HFF-Myc (cell line): ENCODE data around the gene ANKS1B.

Experiments used
- DNase-seq: peaks from one replicate; pipeline ENCODE4 v3.0.0-alpha.2; 2011; ENCODE audit warnings: low read depth; ENCODE audit errors: extremely low read depth
- H3K4me3 ChIP-seq: replicated peaks from 2 replicates; pipeline ENCODE4 v1.5.1; 2011; ENCODE audit warnings: low read depth, mild to moderate bottlenecking, control low read depth, low read length
- TF ChIP-seq, protein P1 (sequence below): IDR thresholded peaks from 2 replicates; pipeline ENCODE4 v1.5.1; 2012; ENCODE audit warnings: mild to moderate bottlenecking, low read depth, low read length, control low read depth; ENCODE audit errors: missing control alignments

Gene ANKS1B

DNA sequence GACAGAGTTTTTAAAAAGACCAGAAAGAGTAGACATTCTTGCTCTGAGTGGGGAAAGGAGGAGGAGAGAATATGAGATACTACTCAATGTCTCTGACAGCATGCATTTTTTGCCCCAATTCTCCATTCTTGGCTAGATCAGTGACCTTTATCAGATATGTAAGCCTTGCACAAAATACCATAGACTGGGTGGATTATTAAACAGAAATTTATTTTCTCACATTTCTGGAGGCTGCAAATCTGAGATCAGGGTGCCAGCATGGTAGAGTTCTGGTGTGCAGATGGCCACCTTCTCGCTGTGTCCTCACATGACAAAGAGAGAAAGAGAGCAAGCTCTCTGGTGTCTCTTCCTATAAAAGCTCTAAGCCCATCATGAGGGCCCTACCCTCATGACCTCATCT is 38.6 kb downstream of the ANKS1B start:
- TF ChIP-seq, protein P1, sequence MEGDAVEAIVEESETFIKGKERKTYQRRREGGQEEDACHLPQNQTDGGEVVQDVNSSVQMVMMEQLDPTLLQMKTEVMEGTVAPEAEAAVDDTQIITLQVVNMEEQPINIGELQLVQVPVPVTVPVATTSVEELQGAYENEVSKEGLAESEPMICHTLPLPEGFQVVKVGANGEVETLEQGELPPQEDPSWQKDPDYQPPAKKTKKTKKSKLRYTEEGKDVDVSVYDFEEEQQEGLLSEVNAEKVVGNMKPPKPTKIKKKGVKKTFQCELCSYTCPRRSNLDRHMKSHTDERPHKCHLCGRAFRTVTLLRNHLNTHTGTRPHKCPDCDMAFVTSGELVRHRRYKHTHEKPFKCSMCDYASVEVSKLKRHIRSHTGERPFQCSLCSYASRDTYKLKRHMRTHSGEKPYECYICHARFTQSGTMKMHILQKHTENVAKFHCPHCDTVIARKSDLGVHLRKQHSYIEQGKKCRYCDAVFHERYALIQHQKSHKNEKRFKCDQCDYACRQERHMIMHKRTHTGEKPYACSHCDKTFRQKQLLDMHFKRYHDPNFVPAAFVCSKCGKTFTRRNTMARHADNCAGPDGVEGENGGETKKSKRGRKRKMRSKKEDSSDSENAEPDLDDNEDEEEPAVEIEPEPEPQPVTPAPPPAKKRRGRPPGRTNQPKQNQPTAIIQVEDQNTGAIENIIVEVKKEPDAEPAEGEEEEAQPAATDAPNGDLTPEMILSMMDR = no peak
- no peak for DNase-seq

DNA sequence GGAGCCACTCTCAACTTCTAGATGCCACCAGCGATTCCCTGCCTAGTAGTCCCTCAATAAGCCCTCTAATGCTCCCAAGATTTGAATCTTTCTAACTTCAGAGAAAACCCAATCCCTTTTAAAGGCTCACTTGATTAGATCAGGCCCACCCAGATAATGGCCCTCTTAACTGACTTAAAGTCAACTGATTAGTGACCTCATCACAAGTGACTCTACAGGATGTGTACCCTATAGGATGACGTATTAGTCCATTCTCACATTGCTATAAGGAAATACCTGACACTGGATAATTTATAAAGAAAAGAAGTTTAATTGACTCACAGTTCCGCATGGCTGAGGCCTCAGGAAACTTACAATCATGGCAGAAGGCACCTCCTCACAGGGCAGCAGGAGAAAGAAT is 49.1 kb downstream of the ANKS1B start:
- no peak for DNase-seq
- H3K4me3 ChIP-seq = no peak overlapping the region
- TF ChIP-seq, protein P1 = no peak

More for the DNA sequence above, 38.6 kb downstream of the ANKS1B start:
- H3K4me3 ChIP-seq = no peak overlapping the region

DNA sequence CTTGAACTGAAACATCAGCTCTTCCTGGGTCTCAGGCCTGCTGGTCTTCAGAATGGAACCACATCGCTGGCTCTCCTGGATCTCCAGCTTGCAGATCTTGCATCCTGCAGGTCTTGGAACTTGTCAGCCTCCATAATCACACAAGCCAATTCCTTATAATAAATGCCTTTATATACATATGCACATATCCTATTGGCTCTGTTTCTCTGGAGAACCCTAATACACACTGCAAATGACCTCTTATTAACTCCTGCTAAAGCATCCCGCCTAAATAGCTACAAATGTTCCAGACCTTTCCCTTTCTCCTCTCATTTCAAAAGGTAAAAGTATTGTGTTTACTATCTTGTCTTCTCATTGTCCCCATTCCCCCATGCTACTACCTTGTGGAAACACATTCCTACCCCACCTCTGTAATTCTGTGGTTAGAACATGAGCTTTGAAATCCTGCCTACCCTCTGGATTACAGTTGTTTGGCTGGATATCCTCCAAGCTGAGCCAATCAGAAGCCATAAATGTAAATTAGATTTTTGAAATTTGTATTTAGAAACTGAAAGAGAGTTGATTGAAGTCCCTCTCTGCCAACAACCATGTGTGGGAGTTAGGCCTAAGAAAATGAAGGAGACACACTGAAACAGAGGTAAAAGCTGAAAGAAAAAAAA is 58.1 kb downstream of the ANKS1B start:
- no peak overlapping the region for H3K4me3 ChIP-seq
- TF ChIP-seq, protein P1 = no peak
- DNase-seq = no peak

DNA sequence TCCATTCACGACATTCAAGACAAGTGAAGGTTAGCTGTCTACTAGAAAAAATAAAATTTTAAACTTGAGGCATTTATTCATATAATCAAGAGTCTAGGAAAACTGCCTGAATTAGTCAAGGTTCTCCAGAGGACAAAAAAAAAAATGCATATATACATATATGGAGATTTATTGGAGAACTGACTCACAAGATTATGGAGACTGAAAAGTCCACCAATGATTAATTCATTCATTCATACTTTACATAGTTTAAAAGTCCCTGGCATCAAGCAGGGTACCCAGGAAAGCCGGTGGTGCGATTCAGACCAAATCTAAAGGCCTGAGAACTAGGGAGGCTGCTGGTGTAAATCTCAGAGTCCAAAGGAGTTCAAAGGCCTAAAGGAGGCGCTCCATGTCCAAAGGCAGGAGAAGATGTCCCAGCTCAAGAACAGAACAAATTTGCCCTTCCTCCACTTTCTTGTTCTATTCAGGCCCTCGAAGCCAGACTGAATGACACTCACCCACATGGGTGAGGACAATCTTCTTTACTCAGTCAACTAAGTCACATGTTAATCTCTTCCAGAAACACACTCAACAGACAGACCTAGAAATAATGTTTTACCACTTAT is 64.3 kb downstream of the ANKS1B start:
- no peak for DNase-seq
- TF ChIP-seq, protein P1 = no peak
- no peak overlapping the region for H3K4me3 ChIP-seq

DNA sequence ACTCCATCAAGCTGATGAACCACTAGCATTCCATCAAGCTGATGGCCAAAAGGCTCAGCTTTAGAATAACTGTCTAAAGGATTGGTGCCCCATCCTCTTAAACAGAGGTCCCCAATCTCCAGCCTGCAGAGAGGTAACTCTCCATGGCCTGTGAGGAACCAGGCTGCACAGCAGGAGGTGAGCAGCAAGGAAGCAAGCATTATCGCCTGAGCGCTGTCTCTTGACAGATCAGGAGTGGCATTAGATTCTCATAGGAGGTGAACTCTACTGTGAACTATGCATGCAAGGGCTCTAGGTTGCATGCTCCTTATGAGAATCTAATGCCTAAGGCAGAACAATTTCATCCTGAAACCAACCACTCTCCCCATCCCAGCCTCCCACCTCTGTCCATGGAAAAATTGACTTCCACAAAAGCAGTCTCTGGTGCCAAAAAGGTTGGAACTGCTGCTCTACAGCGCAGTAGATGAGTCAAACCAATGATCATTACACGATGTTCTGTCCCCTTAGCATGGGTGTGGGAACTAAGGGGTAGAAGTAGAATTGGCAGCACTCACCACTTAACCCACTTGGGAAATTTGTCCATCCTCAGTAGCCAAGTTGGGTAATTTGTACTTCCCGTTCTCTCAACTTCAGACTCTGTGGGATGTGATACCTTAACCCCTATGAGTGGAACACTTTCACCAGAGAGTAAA is 66.9 kb downstream of the ANKS1B start:
- DNase-seq = no peak
- no peak overlapping the region for H3K4me3 ChIP-seq
- TF ChIP-seq, protein P1 = no peak

DNA sequence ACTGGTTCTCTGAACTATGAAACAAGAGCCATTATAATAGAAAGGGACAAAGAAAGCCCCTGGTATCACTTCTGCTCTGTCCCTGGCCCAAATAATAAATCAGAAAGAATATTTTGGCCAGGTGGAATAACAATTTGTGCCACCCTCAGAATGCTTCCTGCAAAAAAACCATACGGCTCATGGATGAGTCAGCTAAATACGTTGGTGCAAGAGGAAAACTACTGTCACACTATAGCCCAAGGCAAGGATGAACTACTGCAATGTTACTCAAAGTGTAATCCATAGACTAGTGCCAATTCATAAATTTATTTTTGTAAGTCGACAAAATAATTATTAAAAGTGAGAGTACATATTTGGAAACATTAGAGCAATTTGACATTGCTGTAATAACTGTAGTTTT is 68.2 kb downstream of the ANKS1B start:
- TF ChIP-seq, protein P1 = no peak
- no peak overlapping the region for H3K4me3 ChIP-seq
- DNase-seq = no peak
